HG03571 (cell line): Measurements from ENCODE around the gene TRIO.
A peak's percentile ranks its signal among the peaks of the same experiment; 100 is the strongest.

Experiments
- ATAC-seq: cut with Tn5 transposase; IDR thresholded peaks from one replicate; pipeline ENCODE4 v1.9.1; 2021; ENCODE audit not compliant: unreplicated experiment

TRIO gene

GRCh38 chr5:14165375-14166106, 22.4 kb downstream of the TRIO start:
- ATAC-seq = no peak

DNA sequence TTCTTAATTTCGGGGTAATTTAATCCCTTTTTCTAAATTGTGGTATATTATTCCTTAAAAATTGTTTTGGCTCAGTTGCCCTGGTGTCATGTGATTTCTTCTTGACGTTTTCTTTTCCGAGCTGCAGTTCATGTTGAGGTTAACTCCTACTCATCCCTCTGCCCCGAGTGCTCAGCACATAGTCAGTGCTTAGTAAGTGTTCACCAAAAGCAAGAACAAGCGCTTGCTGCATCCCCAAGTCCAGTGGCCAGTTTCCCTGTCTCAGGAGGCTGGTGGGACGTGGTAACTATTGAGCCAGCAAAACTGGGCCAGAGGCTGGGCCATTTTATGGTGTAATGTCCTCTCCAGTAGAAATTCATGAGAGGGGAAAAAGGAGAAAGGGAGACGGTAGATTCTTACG, 23.3 kb downstream of the TRIO start:
- no peak for ATAC-seq

DNA sequence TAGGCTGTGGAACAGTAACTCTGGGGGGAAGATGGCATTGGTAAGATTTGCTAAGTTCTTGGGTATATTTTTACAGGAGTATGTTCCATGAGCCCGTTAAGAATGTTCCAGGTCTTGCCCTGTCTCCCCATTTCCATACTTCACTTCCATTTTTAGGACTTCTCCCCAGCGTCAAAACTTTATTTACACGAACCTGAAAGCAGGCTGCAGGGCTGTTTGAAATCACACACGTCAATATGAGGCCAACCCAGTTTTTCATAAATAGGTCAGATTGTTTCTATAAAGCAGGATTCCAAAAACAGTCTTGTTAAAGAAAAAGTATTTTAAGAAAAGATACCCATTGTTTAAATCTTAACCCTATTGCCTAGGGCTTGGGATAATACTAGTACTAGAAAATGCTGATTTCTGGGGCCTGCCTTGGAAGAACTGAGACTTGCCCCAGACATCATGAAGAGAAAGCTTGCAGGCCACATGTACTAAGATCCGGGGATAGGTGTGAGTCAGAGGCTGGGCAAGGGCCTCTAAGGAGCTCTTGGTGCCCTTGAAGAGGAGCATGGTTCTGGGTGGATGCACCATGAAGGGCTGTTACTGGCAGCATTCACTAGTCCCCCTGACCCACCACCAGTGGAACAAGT, 24.2 kb downstream of the TRIO start:
- no peak for ATAC-seq

DNA sequence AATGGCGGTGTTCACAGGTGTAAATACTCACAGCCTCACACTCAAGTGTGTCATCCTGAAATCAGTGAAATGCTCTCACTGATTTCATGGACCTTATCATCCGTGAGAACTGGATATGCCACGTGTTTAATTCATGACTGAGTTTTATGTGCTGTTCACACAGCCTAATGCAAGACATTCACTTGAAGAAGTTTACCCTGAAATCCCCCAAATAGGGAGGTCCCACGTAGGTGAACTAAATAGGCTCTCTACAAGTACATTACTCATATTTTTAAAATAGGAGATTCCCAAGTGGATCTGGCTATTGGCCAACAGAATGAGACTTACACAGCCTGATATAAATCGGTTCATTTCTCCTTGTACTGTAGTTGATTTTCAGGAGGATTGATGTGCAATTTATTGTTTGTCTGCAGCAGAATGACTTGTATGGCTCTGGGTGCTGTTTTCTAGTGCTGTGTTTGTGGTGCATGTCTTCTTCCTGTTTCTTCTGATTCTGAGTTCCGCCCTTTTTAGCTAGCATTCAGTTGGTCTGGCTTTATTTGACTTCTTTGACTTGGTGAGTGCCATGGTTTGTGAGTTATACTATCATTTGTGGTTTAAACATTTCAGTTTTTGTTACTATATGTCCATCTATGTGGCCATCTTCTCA, 25.1 kb downstream of the TRIO start:
- ATAC-seq = peak; percentile 40

DNA sequence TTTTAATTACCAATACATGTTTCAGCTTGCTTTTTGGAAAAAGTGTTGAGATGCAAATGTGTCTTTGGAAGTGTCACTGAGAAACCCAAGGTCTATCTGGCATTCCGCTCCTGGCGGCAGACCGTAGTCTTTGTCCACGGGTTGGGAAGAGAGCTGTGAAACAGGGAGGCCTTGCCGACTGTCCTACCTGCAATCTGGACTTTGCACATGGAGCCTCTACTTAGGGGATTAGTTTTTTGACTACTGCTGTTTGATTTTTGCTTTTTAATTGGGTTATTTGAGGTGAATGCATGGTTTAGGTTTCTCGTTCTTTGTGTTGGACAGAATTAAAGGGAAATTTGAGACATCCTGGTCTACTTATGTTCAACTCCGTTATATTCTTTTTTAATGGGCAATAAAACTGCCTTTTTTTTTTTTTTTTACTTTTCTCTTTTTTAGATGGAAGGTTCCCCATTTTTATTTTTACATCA, 25.7 kb downstream of the TRIO start:
- ATAC-seq = no peak

GRCh38 chr5:14171046-14171445, 27.9 kb downstream of the TRIO start:
- ATAC-seq = no peak

DNA sequence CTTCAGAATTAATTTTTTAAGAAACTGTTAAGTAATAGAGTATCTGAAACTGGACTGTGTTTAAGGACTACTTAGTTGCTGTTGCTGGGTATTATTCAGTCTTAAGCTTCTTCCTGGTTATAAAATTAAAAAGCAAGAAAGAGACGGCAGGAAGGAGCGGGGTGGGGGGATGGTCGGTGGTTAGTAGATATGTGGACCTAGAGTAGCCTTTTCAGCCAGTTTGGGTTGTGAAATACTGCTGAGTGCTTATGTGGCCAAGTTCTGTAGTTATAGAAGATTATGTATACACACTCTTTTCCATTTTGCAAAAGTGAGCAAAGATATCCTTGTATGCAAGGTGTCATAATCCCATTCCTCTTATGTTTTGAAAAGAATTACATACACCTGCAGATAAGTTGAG, 28.5 kb downstream of the TRIO start:
- ATAC-seq = no peak

DNA sequence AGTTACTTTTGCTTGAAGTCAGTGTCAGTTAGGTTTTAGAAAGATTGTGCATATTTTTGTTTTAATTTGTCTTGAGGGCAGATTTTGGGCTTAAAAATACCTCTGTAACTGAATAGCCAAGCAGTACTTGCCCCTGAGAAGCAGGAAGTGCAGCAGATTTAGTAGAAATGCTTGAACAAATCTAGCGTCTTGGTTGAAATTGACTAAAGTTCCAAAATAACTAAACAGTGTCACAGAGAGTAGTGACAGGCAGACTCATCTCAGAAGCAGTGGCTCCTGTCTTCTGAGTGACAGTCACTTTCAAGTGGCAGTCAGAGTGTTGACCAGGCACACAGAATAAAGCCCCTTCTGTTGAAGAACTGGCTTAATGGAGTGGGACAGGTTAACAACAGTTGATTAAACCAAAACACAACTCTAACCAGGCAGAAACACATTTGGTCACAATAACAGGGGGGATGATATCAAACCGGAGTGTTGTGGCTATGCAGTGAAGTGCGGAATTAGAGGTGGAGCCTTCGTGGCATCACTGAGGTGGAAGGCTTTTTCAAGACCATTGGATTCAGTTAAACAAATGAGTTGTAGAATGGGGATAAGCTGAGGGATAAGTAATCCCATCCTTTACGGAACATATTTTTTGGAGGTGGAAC, 29.1 kb downstream of the TRIO start:
- peak; percentile 43 for ATAC-seq

DNA sequence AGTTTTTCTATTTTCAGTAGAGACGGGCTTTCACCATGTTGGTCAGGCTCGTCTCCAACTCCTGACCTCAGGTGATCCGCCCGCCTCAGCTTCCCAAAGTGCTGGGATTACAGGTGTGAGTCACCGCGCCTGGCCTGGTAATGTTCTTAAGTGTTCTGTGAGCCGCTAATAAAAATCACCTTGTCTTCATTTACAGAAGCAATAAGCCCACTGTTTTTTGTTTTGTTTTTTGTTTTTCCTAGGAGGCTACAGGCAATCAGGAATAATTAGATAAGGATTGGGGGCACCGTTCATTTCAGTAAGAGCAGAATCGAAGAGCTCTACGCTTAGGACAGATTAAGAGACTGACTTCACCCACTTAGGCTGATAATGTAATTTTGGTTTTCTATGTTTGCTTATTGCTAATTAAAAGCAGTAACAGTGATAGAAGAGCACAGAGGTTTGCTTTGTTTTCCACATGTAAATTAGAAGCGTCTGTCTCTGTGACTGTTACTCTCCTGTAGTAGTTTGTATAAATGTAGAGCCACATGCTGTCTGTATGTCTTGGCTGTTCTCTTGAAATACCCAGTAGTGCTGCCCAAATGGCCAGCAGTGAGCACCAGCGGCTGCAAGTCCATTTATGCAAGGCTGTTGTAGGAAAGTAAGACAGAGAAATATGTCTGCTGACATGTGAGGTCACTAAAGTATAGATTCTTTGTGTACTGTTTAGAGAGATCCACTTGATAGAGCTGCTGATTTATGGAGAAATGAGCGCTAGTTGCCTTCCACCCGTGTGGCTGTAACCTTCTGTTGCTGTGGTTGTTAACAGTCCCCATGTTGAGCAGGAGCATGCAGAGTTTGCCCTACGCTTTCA, 30.5 kb downstream of the TRIO start:
- ATAC-seq = no peak

DNA sequence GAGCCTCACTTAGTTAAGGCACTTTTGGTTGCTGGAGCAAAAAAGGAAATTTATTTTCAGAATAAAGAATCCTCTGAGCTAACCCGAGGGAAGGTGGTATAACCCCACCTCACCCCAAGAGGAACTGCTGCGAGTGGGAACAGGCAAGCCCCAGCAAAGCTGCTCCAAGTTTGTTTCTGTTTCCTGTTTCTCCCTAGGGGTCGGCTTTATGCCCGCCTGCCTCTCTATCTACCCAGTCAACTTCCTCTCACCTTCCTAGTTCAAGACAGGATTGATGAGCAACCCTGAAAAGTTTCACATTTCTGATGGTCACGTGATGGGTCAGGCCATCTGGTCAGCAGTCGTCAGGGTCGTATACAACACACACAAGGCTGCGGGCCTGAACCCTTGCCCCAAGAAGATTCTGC, 31.1 kb downstream of the TRIO start:
- no peak for ATAC-seq

DNA sequence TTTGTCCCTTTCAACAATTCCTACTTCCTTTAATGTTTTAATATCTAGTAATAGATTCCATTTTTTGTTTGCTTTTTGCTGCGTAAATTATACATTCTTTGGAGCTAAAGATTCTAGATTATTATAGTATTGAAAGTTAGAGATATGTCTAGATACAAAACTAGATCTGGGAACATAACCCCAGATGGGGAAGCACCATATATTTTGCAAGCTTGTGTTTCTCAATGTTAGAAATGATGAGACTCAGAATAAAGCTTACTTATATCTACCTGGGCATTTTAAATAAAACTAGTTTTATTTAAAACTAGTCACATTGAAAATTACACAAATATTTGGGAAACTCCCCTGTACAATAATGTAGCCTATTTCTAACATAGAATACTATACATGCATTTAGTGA, 32.2 kb downstream of the TRIO start:
- ATAC-seq = no peak

DNA sequence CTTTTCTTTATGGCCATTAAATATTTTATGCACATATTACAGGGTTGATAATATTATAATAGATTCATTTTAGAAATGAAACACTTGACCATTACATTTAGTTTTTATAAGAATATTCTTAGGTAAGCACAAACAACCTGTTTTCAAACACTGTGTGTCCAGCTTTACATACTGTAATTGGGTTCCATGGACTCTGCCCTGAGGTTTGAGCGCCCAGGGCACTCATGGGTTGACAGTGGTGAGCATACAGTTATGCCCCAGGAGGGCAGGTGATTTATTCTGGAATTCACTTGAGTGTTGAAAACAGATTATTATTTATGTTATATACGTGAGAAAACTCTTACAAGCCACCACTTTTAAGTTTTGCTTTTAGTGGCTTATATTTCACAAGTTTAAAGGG, 33.7 kb downstream of the TRIO start:
- ATAC-seq = no peak

DNA sequence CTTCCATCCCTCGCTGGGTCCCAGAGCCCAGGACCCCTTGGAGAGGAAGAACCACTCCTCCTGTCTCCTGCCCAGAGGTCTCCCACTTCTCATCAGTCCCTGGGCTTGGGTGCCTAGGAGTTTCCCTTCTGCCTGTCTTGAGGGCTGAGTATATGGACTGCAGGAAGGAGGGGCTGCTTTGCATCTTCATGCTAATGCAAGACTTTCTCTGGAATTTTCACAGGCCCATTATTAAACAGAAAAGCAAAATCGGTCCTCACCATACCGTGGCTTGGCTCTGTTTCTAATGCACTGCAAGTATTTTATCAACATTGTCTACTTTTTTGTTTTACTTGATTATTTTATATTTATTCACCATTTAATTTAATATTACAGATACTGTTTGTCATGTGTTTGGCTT, 34.5 kb downstream of the TRIO start:
- ATAC-seq = no peak

DNA sequence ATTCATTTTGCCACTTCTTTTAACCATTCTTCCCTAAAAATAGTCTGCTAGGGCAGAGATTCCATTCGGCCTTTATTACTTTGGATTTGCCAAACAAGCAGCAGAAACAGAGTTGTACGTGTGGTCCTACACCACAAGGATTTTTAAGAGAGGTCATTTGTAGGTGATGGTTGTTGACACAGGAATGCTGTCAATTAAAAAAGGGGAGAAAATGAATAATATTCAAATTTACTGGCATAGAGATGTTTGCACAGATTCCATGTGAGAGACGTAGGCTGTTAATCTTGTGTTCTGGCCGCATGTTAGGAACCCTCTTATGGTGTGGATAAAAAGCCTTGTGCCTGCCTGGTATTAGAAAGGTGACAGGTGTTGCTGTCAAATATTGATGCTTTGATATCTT, 34.9 kb downstream of the TRIO start:
- ATAC-seq = no peak

DNA sequence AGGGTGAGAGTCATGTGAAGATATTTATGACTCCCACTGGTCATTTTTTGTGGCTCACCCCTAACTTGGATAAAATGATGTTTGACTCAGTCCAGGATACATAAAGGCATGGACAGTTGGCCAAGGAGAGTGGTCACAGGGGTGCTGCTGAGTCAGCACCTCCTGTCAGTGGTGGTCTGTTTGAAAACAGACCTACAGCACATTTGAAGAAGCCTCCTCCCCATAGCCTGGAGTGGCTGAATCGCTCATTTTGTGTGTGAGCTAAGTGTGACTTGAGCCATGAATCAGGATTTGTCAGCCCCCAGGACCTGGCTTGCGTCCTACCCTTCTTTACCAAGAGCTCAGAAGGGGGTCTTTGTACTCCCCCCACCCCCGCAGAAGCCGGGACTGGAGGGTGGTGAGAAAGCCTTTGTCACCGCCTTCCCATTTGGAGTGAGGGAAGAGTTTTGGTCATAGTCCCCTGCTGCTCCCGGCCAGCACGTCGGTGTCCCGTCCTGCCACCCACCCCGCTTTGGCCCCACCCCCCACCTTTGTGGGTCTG, 35.6 kb downstream of the TRIO start:
- ATAC-seq = no peak

DNA sequence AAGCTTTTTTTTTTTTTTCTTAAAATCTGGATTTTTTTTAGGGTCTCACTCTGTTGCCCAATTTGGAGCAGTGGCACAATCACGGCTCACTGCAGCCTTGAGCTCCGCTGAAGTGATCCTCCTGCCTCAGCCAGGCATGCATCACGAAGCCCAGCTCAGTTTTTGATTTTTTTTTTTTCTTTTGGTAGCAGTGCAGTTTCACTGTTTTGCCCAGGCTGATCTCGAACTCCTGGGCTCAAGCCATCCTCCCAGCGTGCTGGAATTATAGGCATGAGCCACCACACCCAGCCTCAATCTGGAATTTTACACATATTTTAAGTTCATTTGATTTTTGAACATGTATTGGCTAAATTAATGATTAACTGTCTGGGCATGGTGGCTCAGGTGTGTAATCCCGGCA, 36.3 kb downstream of the TRIO start:
- ATAC-seq = no peak

DNA sequence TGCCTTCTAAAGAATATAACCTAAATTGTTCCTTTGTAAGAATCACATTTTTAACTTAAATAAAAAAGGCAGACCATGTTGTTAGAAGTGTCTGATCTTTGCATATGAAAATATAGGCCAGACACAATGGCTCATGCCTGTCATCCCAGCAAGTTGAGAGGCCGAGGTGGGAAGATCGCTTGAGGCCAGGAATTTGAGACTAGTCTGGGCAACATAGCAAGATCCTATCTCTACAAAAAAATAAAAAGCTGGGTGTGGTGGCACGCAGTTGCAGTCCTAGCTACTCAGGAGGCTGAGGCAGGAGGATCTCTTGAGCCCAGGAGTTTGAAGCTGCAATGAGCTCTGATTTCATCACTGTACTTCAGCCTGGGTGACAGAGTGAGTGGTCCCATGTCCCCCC, 37.3 kb downstream of the TRIO start:
- ATAC-seq = no peak

DNA sequence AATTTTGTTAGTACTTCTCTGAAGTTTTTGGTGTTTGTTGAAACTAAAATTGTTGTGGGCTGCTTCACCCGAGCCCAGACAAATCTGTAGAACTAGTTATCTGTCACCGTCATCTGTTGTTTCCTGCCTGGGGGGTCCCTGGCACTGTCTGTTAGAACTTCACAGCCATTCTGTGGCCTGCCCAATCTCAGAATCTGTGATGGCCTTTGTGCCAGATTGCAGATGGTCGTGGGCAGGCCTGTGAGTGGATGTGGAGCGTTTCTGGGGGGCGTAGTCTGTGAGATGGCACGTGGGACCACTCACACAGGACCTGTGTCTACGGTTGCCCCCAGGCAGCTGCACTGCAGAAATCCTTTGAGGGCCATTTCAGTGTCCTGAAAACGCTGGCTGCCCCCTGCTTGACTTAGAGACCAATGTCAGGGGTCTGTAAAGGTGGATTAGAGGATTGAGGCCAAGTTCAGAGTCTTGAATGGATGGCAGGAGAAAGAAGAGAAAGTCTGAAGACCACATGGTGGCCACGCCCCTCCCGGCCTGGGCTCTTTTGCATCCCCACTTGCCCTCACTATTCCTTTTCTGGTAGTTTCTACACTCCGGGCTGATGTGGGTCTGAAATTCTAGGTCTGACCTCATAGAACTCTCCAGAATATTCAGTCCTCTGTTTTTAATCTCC, 38.3 kb downstream of the TRIO start:
- ATAC-seq = no peak

- ATAC-seq = no peak
These were observed 39.6 kb downstream of the TRIO start for GRCh38 chr5:14182761-14183160.
